Left renal pelvis (tissue), 4 donors: ENCODE results near the gene GAREM1. TPM values are rescaled to one million over a fixed set of nuclear protein-coding genes. Genes with fewer than 3 reads are reported as not detected.
A peak's percentile ranks its signal among the peaks of the same experiment; 100 is the strongest.

Experiments used
- DNase-seq, 4 donors: peaks; one replicate each; pipeline ENCODE4 v3.0.0-alpha.2; 2013; ENCODE audit warnings: low read depth in 4 of 4, low spot score in 3 of 4
- polyA plus RNA-seq, 4 donors: library from polyadenylated mRNA; unstranded; fragments of 120-200 nt; gene quantifications; one replicate each; pipeline ENCODE4 v1.2.1, GENCODE V29; 2013; ENCODE audit not compliant: insufficient read length in 4 of 4

GAREM1 gene
- polyA plus RNA-seq, 4 donors: 10.6 to 36.0 (median 31.2) TPM

DNA sequence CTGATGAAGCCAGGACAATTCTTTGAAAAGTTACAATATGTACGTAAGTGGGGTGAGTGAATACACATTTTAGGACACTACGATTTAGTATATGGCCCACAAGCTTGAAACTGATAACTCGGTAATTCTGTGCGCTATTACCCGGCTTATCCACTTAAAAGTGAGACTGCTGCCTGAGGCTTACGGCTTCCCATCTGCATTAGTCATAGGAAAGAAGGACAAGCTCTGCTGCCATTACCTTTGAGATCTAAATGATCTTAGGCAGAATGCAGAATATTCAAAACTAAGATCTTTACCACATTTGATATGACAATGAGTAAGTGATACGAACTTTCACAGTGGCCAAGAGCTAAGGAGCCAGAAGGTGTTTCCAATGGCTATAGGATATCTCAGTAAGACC, 133.3 kb downstream of the GAREM1 start:
- no peak for DNase-seq

DNA sequence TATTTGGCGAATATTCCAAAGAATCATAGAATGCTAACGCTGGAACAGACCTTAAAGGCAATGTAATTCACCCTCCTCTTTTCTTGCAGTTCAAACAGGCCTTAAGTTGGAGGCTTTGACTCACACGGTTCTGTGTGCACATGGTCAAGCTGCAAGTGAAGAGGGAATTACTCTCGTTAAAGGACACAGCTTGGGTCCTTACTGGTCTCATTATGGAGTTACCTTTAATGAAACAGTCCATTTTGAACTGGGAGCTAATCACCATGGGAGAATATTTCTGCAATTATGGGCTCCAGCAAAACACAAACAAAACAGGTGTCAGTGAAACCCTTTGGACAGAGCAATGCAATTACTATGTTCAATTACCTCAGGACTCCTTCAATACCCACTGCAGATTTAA, 135.5 kb downstream of the GAREM1 start:
- no peak for DNase-seq

DNA sequence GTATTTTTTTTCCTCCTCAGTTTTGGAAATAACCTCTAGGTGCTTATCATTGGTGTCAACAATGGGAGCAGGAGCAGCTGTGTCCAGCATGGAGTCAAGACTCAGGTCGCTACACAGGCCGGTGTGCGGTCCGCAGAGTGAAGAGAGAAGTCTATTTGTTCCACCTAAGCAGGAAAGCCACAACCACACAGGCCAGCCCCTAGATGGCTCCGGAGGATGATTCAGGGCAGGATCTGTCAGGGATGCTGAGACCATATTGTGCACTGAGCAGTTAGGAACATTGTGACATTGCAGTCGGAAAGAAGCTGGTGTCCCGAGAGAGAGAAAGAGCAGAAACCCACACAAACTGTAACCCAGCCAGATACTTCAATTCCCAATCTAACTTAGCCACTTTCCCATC, 136.9 kb downstream of the GAREM1 start:
- no peak for DNase-seq

DNA sequence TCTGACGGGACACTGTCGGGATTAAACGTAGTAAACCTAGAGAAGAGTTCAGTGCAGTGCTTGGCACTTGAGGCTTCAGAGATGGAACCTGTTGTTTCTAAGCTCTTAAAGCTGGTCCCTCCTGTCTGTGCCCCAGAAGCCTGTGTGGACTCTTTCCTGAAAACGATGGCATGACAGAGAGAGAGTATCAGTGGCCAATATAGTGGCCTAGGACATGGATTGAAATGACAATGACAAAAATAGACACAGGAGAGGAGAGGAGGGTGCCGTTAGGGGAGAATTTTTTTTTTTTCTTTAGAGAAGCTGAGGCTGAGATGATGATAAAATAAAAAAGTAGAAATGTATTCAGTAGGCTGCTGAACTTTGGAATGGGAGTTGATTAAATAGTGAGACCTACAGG, 138.0 kb downstream of the GAREM1 start:
- DNase-seq: no peak

DNA sequence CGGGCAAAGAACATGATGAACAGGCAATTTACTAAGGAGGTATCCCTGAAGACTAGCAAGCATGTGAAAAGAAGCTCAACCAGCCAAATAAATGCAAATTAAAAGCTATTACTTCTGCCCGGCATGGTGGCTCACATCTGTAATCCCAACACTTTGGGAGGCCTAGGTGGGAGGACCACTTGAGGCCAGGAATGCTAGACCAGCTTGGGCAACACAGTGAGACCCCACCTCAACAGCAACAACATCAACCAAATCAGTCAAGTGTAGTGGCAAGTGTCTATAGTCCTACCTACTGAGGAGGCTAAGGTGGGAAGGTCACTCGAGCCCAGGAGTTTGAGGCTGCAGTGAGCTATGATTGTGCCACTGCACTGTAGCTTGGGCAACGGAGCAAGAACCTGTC, 141.7 kb downstream of the GAREM1 start:
- DNase-seq: no peak

DNA sequence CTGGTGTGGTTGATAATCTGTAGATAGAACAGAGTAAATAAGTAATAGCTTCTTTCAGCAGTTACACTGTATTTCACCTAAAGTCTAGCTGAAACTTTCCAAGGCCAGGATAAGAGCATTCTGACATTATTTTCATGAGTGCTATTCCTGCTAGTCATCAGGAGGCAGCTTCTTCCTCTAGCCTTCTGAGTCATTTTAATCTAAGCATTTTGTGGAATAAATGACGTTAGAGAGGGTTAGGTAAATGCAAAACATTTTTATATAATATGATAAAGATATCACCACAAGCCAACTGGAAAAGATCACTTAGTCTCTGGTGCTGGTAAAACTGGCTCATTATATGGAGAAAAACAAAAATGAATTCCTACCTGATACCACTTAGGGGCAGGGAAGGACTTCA, 142.3 kb downstream of the GAREM1 start:
- no peak for DNase-seq

DNA sequence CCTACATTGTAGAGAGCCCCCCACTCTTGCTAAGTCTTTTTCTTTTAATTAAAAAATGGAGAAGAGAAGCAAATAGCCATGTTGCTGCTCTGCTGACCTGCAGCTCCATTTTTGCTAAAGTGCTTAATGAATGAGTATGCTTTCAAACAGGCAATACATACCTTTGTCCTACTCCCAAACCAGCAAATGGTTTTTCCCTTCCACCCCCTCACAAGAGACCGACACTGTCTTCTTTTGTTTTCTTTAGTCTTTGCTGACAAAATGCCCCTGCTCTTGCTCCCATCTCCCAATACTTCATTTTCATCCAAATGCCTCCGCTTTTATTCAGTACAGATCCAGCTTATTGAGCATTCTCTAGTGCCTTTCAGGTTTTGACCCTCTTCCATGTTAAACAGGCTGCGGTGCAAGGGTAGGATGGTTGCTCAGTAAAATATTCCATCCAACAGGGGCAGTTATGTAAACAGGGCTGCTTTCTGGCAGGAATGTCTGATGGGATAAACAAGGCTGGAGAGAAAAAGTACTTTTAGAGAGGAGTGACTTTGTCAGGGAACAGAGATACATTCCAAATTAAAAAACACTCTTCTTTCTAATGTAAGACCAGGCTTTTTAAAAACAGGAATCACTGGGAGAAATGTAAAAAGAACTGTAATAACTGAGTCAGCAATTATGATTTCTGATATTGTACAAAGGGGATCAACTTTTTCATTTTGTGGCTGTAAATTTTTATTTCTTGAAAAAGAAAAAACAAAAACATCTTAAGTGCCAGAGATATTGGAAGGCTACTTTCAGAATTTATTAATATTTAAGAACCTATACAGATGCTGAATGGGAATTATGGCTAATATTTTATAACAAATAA, 144.0 kb downstream of the GAREM1 start:
- no peak for DNase-seq

DNA sequence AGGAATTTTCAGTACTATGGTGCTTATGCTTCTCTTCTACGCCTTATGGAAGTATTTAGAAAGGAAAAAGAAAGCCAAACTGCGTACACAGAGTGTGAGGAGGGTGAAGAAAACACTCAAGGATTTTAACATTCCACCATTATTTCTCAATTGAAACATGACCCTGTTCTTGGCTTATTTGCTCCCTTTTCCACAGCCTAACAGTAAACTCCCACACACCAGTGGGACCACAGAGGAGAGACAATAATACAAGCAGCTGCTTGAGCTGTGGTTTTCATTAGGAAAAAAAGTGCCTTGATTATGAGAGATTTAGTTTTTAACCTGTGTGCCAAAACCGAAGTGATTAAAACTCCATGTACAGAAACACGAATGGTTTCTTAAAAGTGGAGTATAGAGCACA, 146.5 kb downstream of the GAREM1 start:
- no peak for DNase-seq

DNA sequence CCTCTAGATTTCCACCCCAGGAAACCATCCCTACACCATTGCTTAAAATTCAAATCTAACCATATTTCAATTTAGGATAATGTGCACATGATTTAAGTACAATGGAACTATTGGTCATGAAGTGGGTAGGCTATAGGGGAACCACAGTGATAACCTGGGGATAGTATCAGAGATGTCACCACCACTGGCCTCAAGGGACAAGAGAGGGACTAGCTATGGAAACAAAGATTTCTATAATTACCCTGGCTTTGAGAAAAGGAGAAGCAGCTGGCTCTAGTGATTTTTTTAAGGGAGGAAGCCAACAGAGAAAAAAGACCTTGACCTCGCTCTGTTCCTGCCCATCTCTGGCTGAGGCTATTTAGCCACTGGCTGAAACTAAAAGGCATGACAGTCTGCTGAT, 148.9 kb downstream of the GAREM1 start:
- no peak for DNase-seq

DNA sequence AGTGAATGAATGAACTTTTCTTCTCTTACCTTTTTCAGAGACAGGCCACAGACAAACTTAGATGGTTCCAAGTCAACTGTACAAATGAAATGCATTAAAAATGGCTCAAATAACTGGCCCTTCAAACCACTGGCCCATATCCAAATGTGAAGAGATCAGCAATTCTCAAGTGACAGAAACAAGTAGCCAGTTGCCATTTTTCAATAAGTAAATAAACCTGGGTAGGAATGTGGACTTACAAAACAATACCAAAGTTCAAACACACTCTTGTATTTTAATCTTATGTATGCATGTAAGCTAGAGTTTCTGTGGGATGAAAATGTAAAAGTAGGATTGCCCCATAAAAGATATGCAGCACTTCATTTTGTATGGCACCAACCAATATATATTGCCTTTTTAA, 151.6 kb downstream of the GAREM1 start:
- DNase-seq: no peak

DNA sequence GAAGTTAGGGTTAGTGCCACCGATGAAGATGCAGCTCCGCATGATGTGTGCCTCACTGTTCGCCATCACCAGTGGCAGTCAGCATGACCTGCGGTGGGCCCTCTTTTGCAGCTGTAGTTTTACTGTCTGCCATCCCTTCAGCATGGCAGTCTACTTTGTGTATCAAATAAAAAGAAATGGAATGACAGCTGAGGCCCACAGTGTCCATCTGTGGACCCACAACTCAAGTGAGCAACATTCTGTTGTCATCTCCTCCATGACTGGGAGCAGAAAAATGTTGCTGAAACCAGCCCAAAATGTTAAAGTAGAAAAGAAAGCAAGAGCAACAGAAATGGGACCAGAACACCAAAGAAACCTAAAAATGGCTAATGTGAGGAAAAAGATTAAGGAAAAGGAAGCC, 152.1 kb downstream of the GAREM1 start:
- DNase-seq: no peak

DNA sequence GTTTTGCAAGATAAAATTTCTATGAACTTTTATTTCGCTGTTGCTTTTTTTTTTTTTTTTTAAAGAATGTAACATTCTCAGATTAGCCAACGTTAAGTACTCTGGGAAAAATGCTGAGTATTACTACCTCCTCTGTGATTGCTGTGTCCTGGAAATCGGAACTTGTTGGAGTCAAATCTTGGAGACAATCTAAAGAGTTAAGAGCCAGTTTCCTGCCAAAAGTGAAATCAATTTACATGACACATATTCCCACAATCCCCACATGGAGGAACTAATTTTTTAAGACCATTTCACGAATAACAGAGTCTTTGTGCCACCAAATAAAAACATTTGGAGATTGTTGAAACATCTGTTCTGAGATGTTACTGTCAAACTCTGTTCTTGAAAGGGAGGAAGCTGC, 153.0 kb downstream of the GAREM1 start:
- DNase-seq: no peak

DNA sequence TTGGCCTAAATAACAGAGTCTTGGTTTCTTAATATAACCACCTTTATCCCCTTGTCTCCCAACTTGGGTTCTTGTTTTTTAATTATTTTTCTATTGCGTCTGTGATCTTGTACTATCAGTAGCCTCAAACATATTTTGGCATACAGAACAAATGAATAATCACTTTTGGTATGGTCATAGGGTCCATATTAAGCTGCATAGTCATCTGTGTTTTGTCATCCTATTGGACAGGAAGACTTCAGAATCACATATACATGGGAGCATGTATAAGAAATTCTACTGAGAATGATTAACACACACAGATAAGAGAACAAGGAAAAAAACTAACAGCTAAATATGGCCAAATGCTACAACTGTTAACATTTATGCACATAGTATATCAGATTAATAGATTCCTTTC, 154.8 kb downstream of the GAREM1 start:
- DNase-seq: no peak

DNA sequence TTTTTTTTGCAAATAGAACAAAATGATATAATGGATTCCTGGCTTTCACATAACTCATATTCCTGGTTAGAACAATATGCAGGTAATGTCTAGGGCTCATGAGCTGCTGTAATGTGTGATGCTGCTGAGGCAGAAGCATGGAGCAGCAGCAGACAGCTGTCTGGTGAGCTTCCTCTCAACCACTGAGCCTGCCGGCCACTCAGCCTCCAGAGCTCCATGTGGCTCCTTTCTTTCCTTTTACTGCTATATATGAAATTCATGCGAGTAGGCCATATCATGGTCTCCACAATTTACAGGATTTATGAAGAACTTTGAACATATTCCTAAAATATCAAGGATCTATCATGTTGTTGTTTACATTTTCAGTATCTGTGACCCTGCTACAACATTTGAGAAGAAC, 159.9 kb downstream of the GAREM1 start:
- no peak for DNase-seq

DNA sequence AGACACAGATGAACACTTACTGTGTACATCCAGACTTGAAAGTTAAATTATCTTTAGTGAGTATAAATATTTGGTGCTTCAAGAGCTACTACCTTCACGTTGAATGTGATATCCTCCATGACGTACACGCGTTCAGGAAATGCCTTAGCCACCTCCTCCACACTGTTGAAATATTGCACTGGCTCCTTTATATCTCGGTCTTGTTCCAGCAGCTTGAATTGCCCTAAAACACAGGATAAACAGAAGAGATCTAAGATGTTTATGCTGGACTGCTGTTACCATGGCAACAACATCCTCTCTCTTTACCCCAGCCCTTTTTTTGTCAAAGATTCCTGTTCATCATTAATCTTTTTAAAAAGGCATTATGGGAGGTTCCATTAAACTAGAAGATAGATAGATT, 160.6 kb downstream of the GAREM1 start:
- peak in 2 of 4 donors; percentile 48 to 53 for DNase-seq

DNA sequence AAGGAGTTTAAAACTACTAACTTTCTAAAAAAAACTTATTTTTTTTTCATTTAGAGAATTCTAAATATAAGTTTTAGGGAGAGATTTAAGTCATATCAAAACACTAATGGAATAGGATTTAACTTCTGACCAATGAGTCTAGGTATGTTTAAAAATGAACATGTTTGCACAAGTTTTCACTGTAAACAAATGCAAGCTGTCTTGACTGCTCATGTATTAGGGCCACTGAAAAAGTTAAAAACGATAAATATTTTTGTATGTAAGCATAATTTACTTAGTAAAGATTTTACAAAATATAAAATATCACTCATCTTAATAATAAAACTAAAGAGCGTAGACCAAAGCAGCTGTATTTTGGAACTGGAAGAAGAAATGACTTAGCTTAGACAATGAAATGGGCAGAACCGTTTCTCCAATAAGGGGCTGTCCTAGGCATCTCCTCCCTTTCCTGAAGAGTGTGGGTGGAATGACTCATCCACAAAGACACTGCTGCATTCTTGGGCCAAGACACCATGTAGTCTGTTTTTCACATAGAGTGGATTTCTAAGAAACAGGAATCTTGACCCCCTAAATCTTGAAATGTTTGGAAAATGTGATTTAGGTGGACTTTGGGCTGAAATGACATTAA, 162.1 kb downstream of the GAREM1 start:
- no peak for DNase-seq

DNA sequence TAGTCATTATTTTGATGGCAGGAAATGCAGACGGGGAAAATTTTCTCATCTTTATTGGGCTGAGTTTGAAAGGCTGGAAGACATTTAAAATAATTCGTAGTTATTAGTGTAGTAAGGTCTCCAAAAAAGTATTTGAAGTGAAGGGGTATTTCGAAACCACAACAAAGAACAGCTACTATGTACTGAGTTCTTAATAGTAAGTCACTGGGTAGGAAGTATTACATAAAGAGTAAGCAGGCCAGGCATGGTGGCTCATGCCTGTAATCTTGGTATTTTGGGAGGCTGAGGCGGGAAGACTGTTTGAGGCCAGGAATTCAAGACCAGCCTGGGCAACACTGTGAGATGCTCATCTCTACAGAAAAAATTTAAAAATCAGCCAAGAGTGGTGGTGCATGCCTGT, 167.3 kb downstream of the GAREM1 start:
- DNase-seq: no peak

DNA sequence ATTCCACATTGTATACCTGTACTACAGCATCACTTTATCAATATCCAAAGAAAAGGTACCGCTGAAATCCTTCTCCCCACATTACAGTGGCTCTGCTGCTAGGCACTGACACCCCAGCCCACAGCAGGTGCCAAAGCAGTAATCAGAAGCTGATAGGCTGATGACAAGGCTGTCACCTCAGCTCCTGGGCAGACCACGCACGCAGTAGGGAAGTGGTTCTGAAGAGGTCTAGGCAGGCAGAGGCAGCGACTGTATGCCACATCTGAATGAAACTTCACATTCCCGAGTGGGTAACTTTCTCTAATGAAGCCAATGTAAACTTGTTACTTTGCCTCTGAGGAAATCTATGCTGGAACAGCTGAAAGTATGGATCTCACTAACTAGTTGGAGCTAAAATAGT, 167.9 kb downstream of the GAREM1 start:
- DNase-seq: no peak

DNA sequence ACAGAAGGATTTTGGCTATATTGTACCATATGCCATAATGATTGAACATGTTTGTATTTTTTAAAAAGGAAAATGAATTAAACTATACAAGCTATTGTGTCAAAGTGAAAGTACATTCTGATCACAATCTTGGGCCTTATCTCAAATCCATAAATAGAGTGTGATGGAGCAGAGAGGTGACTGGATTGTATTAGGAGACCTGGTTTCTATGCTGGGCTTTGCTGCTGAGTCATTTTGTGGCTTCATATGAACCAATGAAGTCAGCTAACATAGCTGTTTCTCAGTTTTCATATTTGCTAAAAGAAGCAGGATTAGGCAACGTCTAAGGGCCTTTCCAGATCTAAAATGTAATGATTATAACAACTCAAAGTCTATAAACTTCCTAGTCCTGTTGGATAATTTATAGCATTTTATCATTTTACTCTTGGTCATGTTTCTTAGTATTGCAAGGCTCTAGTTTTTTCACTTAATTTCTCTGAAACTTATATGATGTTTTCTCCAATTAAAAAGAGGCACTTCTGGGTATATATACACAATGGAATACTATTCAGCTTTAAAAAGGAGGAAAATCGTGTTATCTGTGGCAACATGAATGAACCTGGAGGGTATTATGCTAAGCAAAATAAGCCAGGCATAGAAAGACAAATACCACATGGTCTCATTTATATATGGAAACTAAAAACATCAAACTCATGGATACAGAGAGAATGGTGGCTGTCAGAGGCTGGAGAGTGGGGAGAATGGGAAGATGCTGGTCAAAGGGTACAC, 168.5 kb downstream of the GAREM1 start:
- no peak for DNase-seq

DNA sequence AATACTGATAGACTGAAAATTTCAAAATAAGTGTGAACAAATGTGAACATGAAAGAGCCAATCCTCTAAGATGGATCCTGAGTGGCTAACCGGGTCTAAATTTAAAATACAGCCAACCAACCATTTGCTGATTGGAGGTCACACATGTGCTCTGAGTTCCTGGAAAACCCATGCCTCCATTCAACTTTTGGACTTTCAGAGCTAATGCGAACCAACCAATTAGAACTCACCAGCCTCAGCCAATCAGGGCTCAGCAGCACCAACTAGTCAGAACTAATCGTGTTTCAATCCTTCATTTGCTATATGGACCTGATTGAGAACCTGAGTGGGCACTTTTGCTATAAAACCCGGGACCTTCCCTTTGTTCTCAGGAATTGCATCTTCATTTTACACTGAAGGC, 169.3 kb downstream of the GAREM1 start:
- DNase-seq: no peak

DNA sequence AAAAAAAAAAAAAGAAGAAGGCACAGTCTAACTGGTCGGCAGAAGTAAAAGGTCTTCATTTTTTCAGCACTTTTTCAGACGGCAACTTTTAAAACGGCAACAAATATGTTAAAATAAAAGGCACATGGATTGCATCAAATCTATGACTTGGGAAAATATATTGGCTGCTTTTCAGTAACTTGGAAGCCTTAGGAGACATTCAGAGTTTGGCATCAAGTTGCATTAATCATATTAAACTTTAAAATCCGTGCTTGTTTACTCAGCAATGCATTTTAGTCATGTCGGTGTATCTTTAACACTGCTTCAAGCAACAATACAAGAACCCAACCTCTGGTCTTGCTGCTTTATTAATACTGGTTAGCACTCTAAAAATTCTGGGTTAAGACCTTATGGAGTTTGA, 169.8 kb downstream of the GAREM1 start:
- no peak for DNase-seq

DNA sequence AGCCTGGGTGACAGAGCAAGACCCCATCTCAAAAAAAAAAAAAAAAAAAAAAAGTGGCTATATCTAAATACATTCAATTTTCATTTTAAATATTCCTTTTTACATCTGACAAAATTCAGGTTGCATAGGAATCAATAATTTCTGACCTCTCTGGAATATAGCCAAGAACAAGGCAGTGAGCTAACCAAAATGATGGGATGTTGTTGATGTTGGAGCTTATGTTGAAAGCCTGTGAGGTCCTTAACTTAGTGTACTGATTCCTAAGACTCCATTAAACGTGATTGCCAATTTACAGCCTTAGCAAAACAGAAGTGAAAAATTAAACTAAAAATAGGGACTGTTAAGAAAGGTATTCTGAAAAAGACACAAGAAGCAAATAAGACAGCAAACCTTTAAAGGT, 171.2 kb downstream of the GAREM1 start:
- no peak for DNase-seq
